Measurements from ENCODE around the gene RPL12. TPM values are rescaled to one million over a fixed set of nuclear protein-coding genes. Genes with fewer than 3 reads are reported as not detected.

Gene RPL12
- polyA plus RNA-seq, 2 of the 4 experiments (the other 2 are of a cell fraction): 2,198 to 2,384 TPM

GRCh38 chr9:127451608-127451857 is 327 bp upstream of the RPL12 start:
- WGBS (ENCODE audit: missing lambda C conversion rate): 2% methylated on average over 10 of the region's 14 CpGs
- ATAC-seq: no peak; a peak in 1 of 6 replicates
- FAIRE-seq: no peak
- Histone ChIP-seq H3K4me1 (peaks cover 17% of the 10 kb centered on the region), H3K27ac (peak overlapping the region; percentile 96 to 99), H3K4me3 (peak overlapping the region; percentile 98), H3K4me2 (peak overlapping the region; percentile 95), H3K9me3 (peaks cover 33% of the 10 kb centered on the region)
- CTCF ChIA-PET: interaction anchor here (1.2 kb wide), 1 partner anchor 283 kb away, joined by 4 read pairs; the partner anchor contains the start of gene TOR2A
- DNase-seq (ENCODE audit: low read depth in 1 of 2, low spot score in 1 of 2): no peak
- no peak for TF ChIP-seq ELK1 (IDR thresholded peaks at IDR 0.05; ENCODE audit: low read depth, low read length)
- TF ChIP-seq HOXB13 (CRISPR knock-in tag; IDR thresholded peaks at IDR 0.05; ENCODE audit: low read depth): no peak
- no peak for TF ChIP-seq RAD21 (conservative IDR thresholded peaks at IDR 0.05 in 1 of 2, IDR thresholded peaks at IDR 0.05 in 1 of 2)
- no peak for TF ChIP-seq FOXS1 (CRISPR knock-in tag; IDR thresholded peaks at IDR 0.05)
- TF ChIP-seq HEYL (CRISPR knock-in tag; IDR thresholded peaks at IDR 0.05): no peak
- no peak for TF ChIP-seq HES2 (IDR thresholded peaks at IDR 0.05)
- TF ChIP-seq HOXB5 (CRISPR knock-in tag; IDR thresholded peaks at IDR 0.05): no peak
- no peak for TF ChIP-seq MAZ (IDR thresholded peaks at IDR 0.05; ENCODE audit: borderline replicate concordance, low read depth, low read length)
- no peak for TF ChIP-seq RCOR1 (IDR thresholded peaks at IDR 0.05; ENCODE audit: low read depth, low read length)
- POLR2A ChIA-PET: interaction anchor here (0.5 to 3.3 kb wide), 16 partner anchors 14 to 1265 kb away, joined by 3 to 25 read pairs (median 6); partner anchors contain the start of genes SLC2A8, TOR2A and ZNF79

- Histone ChIP-seq H3K27ac (peak overlapping the region; percentile 96 to 99), H3K9me3 (peaks cover 40% of the 10 kb centered on the region), H3K4me2 (peak overlapping the region; percentile 95), H3K4me3 (peak overlapping the region; percentile 98), H3K4me1 (peaks cover 17% of the 10 kb centered on the region)
- ATAC-seq (peak in 1 of 2 experiments; percentile 1; a peak in 2 of 6 replicates), FAIRE-seq (no peak), DNase-seq (ENCODE audit: low read depth in 1 of 2, low spot score in 1 of 2) (peak in 1 of 2 experiments; percentile 27)
- ChIA-PET POLR2A (interaction anchor here (0.8 to 3.3 kb wide), 8 partner anchors 12 to 284 kb away, joined by 3 to 25 read pairs (median 8); partner anchors contain the start of genes SLC2A8, TOR2A and ZNF79), CTCF (interaction anchor here (1.0 to 1.2 kb wide), 2 partner anchors 284 to 510 kb away, joined by 3 to 4 read pairs; partner anchors contain the start of gene TOR2A)
- WGBS (ENCODE audit: missing lambda C conversion rate): 2% methylated on average over 14 of the region's 14 CpGs
- TF ChIP-seq POLR2A (IDR thresholded peaks at IDR 0.05; ENCODE audit: low read length) (peak; percentile 6; the same call in 1 of the 2 replicates), PBX3 (IDR thresholded peaks at IDR 0.05) (peak; percentile 44; the same call in 1 of the 2 replicates), CHD2 (IDR thresholded peaks at IDR 0.05; ENCODE audit: low read length, partially characterized antibody) (no peak), TP53 (CRISPR knock-in tag; IDR thresholded peaks at IDR 0.05) (peak; percentile 52; the same call in 1 of the 2 replicates), SMC3 (IDR thresholded peaks at IDR 0.05) (no peak), POLR2AphosphoS2 (conservative IDR thresholded peaks at IDR 0.05; ENCODE audit: low read length) (0 out of 2 replicates have a peak, but pooled peaks have one; percentile 46), CBX2 (IDR thresholded peaks at IDR 0.05; ENCODE audit: borderline replicate concordance, low read depth) (no peak), TFCP2L1 (CRISPR knock-in tag; IDR thresholded peaks at IDR 0.05) (peak; percentile 5; the same call in 1 of the 2 replicates), ELK1 (IDR thresholded peaks at IDR 0.05; ENCODE audit: low read depth, low read length) (no peak)
Measured at GRCh38 chr9:127450243-127450760, 904 bp downstream of the RPL12 start.

GRCh38 chr9:127449332-127449966 is 1.8 kb downstream of the RPL12 start:
- ChIA-PET CTCF (no interaction called here), POLR2A (interaction anchor here (2.2 to 3.3 kb wide), 3 partner anchors 25 to 224 kb away, joined by 7 to 25 read pairs (median 23); partner anchors contain the start of genes SLC2A8 and ZNF79)
- peaks cover 48% of the 10 kb centered on the region for H3K9me3 ChIP-seq
- H3K4me2 ChIP-seq: peak overlapping the region; percentile 95
- ATAC-seq (no peak), DNase-seq (ENCODE audit: low read depth in 1 of 2, low spot score in 1 of 2) (no peak), FAIRE-seq (no peak)
- WGBS (ENCODE audit: missing lambda C conversion rate): 52% methylated on average over 5 of the region's 5 CpGs
- TF ChIP-seq FOXS1 (CRISPR knock-in tag; IDR thresholded peaks at IDR 0.05) (no peak), JUN (IDR thresholded peaks at IDR 0.05) (no peak; a peak in 1 of 5 replicates), POLR2AphosphoS2 (conservative IDR thresholded peaks at IDR 0.05; ENCODE audit: low read length) (no peak), ELK1 (IDR thresholded peaks at IDR 0.05; ENCODE audit: low read depth, low read length) (no peak), NFE2L2 (conservative IDR thresholded peaks at IDR 0.05; ENCODE audit: low read length) (no peak), KDM1A (IDR thresholded peaks at IDR 0.05; ENCODE audit: low read depth) (no peak), CHD4 (IDR thresholded peaks at IDR 0.05; ENCODE audit: borderline replicate concordance) (no peak), CBX8 (IDR thresholded peaks at IDR 0.05) (no peak), ESRRA (IDR thresholded peaks at IDR 0.05; ENCODE audit: borderline replicate concordance, low read length) (no peak)
- peak overlapping the region; percentile 98 for H3K4me3 ChIP-seq
- H3K27ac ChIP-seq: peak overlapping the region; percentile 96 to 99
- peaks cover 17% of the 10 kb centered on the region for H3K4me1 ChIP-seq

All from A549 (cell line).